HepG2 (cell line): ENCODE data around the gene BEAN1. TPM values are rescaled to one million over a fixed set of nuclear protein-coding genes. Genes with fewer than 3 reads are reported as not detected.

ENCODE experiments used
- ASH2L ChIP-seq: fragments of 300-600, 200-600 bp; sonication (generic); IDR thresholded peaks from 2 replicates; pipeline ENCODE4 v1.7.0; 2017; ENCODE audit warnings: low read depth, mild to moderate bottlenecking, moderate library complexity, mixed read lengths, low read length; ENCODE audit not compliant: insufficient read length
- KIAA2018 ChIP-seq: sonication (generic); formaldehyde crosslinking; IDR thresholded peaks from 2 replicates; pipeline ENCODE4 v1.5.0; 2020; ENCODE audit warnings: mild to moderate bottlenecking, missing genetic modification reagents, borderline replicate concordance
- PATZ1 ChIP-seq: sonication (generic); formaldehyde crosslinking; IDR thresholded peaks from 2 replicates; pipeline ENCODE4 v1.4.0; 2020; ENCODE audit warnings: missing genetic modification reagents
- PAWR ChIP-seq: sonication (generic); formaldehyde crosslinking; IDR thresholded peaks from 2 replicates; pipeline ENCODE4 v1.4.0; 2020; ENCODE audit warnings: missing genetic modification reagents, mild to moderate bottlenecking, borderline replicate concordance
- PHF8 ChIP-seq: sonication (generic); formaldehyde crosslinking; IDR thresholded peaks from 2 replicates; pipeline ENCODE4 v1.5.0; 2020; ENCODE audit warnings: missing genetic modification reagents
- ZBTB44 ChIP-seq: sonication (generic); formaldehyde crosslinking; IDR thresholded peaks from 2 replicates; pipeline ENCODE4 v1.4.0; 2020; ENCODE audit warnings: missing genetic modification reagents
- ZIK1 ChIP-seq: sonication (generic); formaldehyde crosslinking; IDR thresholded peaks from 2 replicates; pipeline ENCODE4 v1.5.0; 2020; ENCODE audit warnings: mild to moderate bottlenecking, low read depth, missing genetic modification reagents, borderline replicate concordance
- ZNF280B ChIP-seq: sonication (generic); formaldehyde crosslinking; IDR thresholded peaks from 2 replicates; pipeline ENCODE4 v1.5.0; 2020; ENCODE audit warnings: missing genetic modification reagents, mild to moderate bottlenecking, borderline replicate concordance
- ZNF501 ChIP-seq: sonication (generic); formaldehyde crosslinking; IDR thresholded peaks from 2 replicates; pipeline ENCODE4 v1.5.1; 2020; ENCODE audit warnings: mild to moderate bottlenecking, moderate library complexity, missing genetic modification reagents
- ZNF605 ChIP-seq: sonication (generic); formaldehyde crosslinking; IDR thresholded peaks from 2 replicates; pipeline ENCODE4 v1.8.0; 2022; ENCODE audit warnings: mild to moderate bottlenecking, missing genetic modification reagents
- ZNF619 ChIP-seq: sonication (generic); formaldehyde crosslinking; IDR thresholded peaks from 2 replicates; pipeline ENCODE4 v1.4.0; 2020; ENCODE audit warnings: mild to moderate bottlenecking, missing genetic modification reagents
- ZNF770 ChIP-seq: sonication (generic); formaldehyde crosslinking; IDR thresholded peaks from 2 replicates; pipeline ENCODE4 v1.5.0; 2020; ENCODE audit warnings: mild to moderate bottlenecking, missing genetic modification reagents
- polyA plus RNA-seq, 8 experiments: library from polyadenylated mRNA; depleted of rRNA in 3 of 8; stranded (reverse) in 7 of 8; unstranded in 1 of 8; fragments of >200 nt; fragmentation: Illumina TruSeq in 4 of 8; extraction: Trizol in 4 of 8; gene quantifications; 2 replicates each; pipeline versions ENCODE4 v1.2.1 to v1.2.3, GENCODE V29; 2011 to 2016; ENCODE audit warnings: low read depth in 4 of 8, missing spikeins in 1 of 8, mixed read lengths in 1 of 8; ENCODE audit not compliant: insufficient read depth in 1 of 8
- total RNA-seq, 5 experiments: library from RNA; depleted of rRNA; stranded (reverse); fragments of >200 nt; fragmentation: Illumina TruSeq; extraction: Trizol; gene quantifications; 2 replicates each; pipeline ENCODE4 v1.2.3, GENCODE V29; 2016; ENCODE audit warnings: low read depth in 1 of 5

Gene BEAN1
- total and polyA plus RNA-seq, 2 of the 13 experiments (the other 11 are each of a cell fraction or from before 2014, with no cell fraction given), result 0.53 to 1.4 TPM

- TF ChIP-seq PATZ1 (CRISPR knock-in tag) (no peak), ZNF501 (CRISPR knock-in tag) (peak; percentile 44), ZNF770 (CRISPR knock-in tag) (no peak), ASH2L (peak; percentile 17), ZBTB44 (CRISPR knock-in tag) (no peak), ZNF605 (peak; percentile 1; the same call in 1 of the 2 replicates), KIAA2018 (CRISPR knock-in tag) (no peak), ZIK1 (CRISPR knock-in tag) (no peak), PAWR (CRISPR knock-in tag) (0 out of 2 replicates have a peak, but pooled peaks have one; percentile 63), ZNF280B (CRISPR knock-in tag) (no peak), ZNF619 (no peak), PHF8 (CRISPR knock-in tag) (no peak)
These were observed 90.6 kb downstream of the BEAN1 start (continued) for GRCh38 chr16:66517586-66518263.
